ENCODE results near the gene MGAT4A. TPM values are rescaled to one million over a fixed set of nuclear protein-coding genes. Genes with fewer than 3 reads are reported as not detected.

The MGAT4A gene
- total RNA-seq, 4 donors from 2014 or later = 6.4 to 13.8 (median 11.7) TPM

DNA sequence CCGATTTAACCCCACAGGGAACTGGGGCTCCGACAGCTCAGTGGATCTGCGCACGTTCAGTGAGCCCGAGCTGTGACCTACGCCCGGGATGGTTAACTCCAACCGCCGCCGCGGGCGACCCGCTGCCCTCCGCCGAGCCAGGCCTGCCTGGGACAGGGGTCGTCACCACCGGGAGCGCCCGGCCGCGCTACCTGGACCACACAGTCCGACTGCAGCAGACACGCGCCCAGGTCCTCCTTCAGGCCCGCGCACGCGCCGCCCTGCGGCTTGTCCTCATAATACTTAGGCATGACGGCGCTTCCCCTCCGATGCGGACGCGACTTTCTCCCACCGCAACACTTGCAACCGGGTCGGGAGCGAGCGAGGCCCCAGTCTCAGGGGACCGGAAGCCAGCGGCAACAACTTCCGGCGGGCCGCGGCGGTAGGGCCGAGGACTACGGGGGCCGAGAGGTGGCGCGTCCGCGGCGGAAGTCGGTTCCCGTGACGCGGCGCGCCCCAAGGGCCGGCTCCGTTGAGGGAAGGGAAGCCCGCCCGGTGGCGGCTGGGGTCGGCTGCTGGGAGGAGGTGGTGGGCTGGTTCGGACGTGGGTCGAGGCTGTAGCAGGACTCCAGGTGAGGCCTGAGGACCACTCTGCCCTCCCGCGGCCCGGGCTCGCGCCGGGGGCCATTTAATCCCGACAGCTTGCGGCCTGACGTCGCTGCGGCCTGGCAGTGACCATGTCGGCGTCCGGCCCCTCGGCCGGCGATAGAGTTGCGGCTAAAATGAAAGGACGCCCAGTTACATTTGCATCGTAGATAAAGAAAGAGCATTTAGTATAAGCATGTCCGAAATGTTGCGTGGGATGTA, 122.6 kb downstream of the MGAT4A start, which contains the start of the genes COA5 and UNC50:
TSS of gene COA5 (minus strand) at position 397 of the 846 bp plus-strand sequence. CDS start at position 290, 107 bp downstream.
TSS of gene UNC50 (plus strand) at position 474 of the 846 bp plus-strand sequence. CDS start 1,171 bp downstream, outside the sequence.
- Histone ChIP-seq H3K4me1 (peaks cover 56% of the 10 kb centered on the region), H3K36me3 (peaks cover 20% of the 10 kb centered on the region)

GRCh38 chr2:98607741-98608115, 123.2 kb downstream of the MGAT4A start:
- Histone ChIP-seq H3K4me3 (peak overlapping the region; percentile 92), H3K27ac (peak overlapping the region; percentile 97), H3K36me3 (peaks cover 23% of the 10 kb centered on the region), H3K27me3 (no peaks in the 10 kb centered on the region), H3K9me3 (no peaks in the 10 kb centered on the region), H3K4me1 (peaks cover 56% of the 10 kb centered on the region)
- WGBS = 5% methylated on average over 7 of the region's 7 CpGs
- DNase-seq (ENCODE audit: low spot score in 2 of 2) = no peak
- TF ChIP-seq POLR2A (IDR thresholded peaks at IDR 0.05) = no peak
- TF ChIP-seq POLR2AphosphoS5 (IDR thresholded peaks at IDR 0.05) = no peak
- no peak for TF ChIP-seq EP300 (IDR thresholded peaks at IDR 0.05)
- no peak for TF ChIP-seq CTCF (IDR thresholded peaks at IDR 0.05)

More for the DNA sequence above, 122.6 kb downstream of the MGAT4A start, which contains the start of the genes COA5 and UNC50:
- TF ChIP-seq POLR2A (IDR thresholded peaks at IDR 0.05) (peak; percentile 13 to 92), CTCF (IDR thresholded peaks at IDR 0.05) (peak in 1 of 2 donors; percentile 5), POLR2AphosphoS5 (IDR thresholded peaks at IDR 0.05) (peak; percentile 78 to 99 (median 96)), EP300 (IDR thresholded peaks at IDR 0.05) (no peak)
- Histone ChIP-seq H3K27ac (peak within 1 kb of the TSS; percentile 97), H3K4me3 (peak within 1 kb of the TSS; percentile 92), H3K9me3 (no peaks in the 10 kb centered on the region), H3K27me3 (no peaks in the 10 kb centered on the region)
- 0% methylated on average over 38 of the region's 93 CpGs for WGBS
- peak; percentile 94 to 95 for DNase-seq (ENCODE audit: low spot score in 2 of 2)

DNA sequence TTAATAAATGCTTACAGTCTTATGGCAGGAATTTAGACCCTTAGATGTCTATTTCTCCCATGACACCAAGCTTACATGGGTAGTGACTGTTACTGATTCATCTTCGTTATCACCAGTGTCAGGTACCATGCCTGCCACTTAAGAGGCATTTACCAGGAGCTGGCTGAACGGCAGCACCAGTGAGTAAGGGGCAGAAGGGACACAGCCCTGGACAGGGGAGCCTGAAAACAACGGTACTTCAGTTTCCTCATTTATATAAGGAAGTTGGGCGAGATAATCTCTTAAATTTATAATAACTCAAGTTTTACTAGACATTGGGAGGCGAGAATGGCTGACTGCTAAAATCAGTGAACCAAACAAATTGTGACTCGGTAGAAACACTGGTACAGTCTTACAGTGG, 123.8 kb downstream of the MGAT4A start:
- no peak overlapping the region for H3K27ac ChIP-seq
- 73% methylated on average over 6 of the region's 6 CpGs for WGBS
- H3K27me3 ChIP-seq = no peaks in the 10 kb centered on the region
- peaks cover 23% of the 10 kb centered on the region for H3K36me3 ChIP-seq
- no peaks in the 10 kb centered on the region for H3K9me3 ChIP-seq
- H3K4me3 ChIP-seq = peak overlapping the region; percentile 92
- TF ChIP-seq POLR2AphosphoS5 (IDR thresholded peaks at IDR 0.05) = no peak
- TF ChIP-seq POLR2A (IDR thresholded peaks at IDR 0.05) = no peak
- no peak for TF ChIP-seq EP300 (IDR thresholded peaks at IDR 0.05)
- TF ChIP-seq CTCF (IDR thresholded peaks at IDR 0.05) = no peak
- DNase-seq (ENCODE audit: low spot score in 2 of 2) = no peak
- H3K4me1 ChIP-seq = peaks cover 56% of the 10 kb centered on the region

- WGBS = 82% methylated on average over 7 of the region's 7 CpGs
- Histone ChIP-seq H3K9me3 (no peaks in the 10 kb centered on the region), H3K4me1 (peaks cover 56% of the 10 kb centered on the region), H3K36me3 (peaks cover 25% of the 10 kb centered on the region), H3K4me3 (peak overlapping the region; percentile 92), H3K27ac (no peak overlapping the region), H3K27me3 (no peaks in the 10 kb centered on the region)
- TF ChIP-seq CTCF (IDR thresholded peaks at IDR 0.05) = no peak
- TF ChIP-seq POLR2A (IDR thresholded peaks at IDR 0.05) = no peak
- TF ChIP-seq POLR2AphosphoS5 (IDR thresholded peaks at IDR 0.05) = no peak
- no peak for TF ChIP-seq EP300 (IDR thresholded peaks at IDR 0.05)
- no peak for DNase-seq (ENCODE audit: low spot score in 2 of 2)
Observed at GRCh38 chr2:98606431-98606830, 124.5 kb downstream of the MGAT4A start.

- Histone ChIP-seq H3K4me3 (no peak overlapping the region), H3K9me3 (no peaks in the 10 kb centered on the region), H3K4me1 (peaks cover 44% of the 10 kb centered on the region), H3K27ac (no peak overlapping the region), H3K27me3 (no peaks in the 10 kb centered on the region), H3K36me3 (peaks cover 36% of the 10 kb centered on the region)
- no peak for TF ChIP-seq CTCF (IDR thresholded peaks at IDR 0.05)
- no peak for TF ChIP-seq POLR2AphosphoS5 (IDR thresholded peaks at IDR 0.05)
- no peak for TF ChIP-seq POLR2A (IDR thresholded peaks at IDR 0.05)
- TF ChIP-seq EP300 (IDR thresholded peaks at IDR 0.05) = no peak
- DNase-seq (ENCODE audit: low spot score in 2 of 2) = no peak
- WGBS = 64% methylated on average over 3 of the region's 3 CpGs
Observed at GRCh38 chr2:98605076-98605475, 125.9 kb downstream of the MGAT4A start.

Data from suprapubic skin (tissue), 4 donors.